ENCODE measurements around the gene SLC46A2.

DNA sequence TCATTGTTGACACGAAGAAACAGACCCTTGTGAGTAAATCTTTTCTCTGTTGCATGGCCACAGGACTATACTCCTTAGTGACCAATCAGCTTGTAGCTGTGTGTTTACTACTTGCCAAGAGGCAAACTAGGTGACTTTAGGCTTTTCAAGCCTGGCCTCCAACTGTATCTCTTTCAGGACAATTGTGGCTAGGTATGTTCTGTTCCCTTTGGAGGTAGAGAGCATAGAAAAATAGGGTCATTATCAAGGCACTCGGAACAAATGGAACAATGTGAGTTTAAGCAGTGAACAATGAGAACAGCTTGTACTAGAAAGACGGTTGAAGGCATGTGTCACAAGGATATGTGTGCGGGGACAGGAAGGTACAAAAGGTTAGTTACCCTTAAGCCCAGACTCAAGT is 48.1 kb downstream of the SLC46A2 start:
- TF ChIP-seq, protein P1, sequence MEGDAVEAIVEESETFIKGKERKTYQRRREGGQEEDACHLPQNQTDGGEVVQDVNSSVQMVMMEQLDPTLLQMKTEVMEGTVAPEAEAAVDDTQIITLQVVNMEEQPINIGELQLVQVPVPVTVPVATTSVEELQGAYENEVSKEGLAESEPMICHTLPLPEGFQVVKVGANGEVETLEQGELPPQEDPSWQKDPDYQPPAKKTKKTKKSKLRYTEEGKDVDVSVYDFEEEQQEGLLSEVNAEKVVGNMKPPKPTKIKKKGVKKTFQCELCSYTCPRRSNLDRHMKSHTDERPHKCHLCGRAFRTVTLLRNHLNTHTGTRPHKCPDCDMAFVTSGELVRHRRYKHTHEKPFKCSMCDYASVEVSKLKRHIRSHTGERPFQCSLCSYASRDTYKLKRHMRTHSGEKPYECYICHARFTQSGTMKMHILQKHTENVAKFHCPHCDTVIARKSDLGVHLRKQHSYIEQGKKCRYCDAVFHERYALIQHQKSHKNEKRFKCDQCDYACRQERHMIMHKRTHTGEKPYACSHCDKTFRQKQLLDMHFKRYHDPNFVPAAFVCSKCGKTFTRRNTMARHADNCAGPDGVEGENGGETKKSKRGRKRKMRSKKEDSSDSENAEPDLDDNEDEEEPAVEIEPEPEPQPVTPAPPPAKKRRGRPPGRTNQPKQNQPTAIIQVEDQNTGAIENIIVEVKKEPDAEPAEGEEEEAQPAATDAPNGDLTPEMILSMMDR (IDR thresholded peaks at IDR 0.05): no peak
- TF ChIP-seq EP300 (IDR thresholded peaks at IDR 0.05): peak in 1 of 4 donors; percentile 93
